T-helper 2 cell treated with Interferon-gamma antibody and Interleukin-4, amounts not matched to agents 100 ng/mL and 5 ng/mL, for 36 hours (primary cell): ENCODE data around the gene TSHZ2. TPM values are rescaled to one million over a fixed set of nuclear protein-coding genes. Genes with fewer than 3 reads are reported as not detected.
"Not testable (repeated sequence)": the region's sequence is repeated elsewhere in the genome, so short reads cannot be mapped to it uniquely, and the experiment has no call there.

Source experiments
- intact Hi-C: fragments of 100-400 bp; cut with micrococcal nuclease; formaldehyde crosslinking; loops from one replicate; pipeline ENCODE4 v1.15.1; 2023
- total RNA-seq: library from RNA; stranded (reverse); gene quantifications from 2 replicates; pipeline ENCODE4 v1.2.3, GENCODE V29; 2022

TSHZ2 gene
- total RNA-seq, 1 donor from 2014 or later = 2.5 TPM

DNA sequence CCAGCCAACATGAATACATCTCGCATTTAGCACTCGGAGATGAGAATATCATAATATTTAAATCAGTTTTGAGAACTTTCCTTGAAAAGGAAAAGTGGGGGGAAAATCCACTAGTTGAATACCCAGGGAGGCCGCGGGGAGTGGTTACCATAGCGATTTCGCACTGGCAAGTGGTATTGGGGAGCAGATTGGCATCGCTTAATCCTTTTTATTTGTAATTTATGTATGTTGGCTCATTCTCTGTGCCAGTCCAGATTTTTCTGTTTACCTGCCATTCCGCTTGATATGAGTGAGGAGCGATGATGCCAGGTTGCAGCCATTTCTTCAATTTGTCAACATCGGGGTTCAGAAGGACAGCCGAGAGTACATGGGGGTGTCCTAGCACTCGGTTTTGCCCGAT lies 329.7 kb downstream of the TSHZ2 start:
- intact Hi-C loops = no loop called here

DNA sequence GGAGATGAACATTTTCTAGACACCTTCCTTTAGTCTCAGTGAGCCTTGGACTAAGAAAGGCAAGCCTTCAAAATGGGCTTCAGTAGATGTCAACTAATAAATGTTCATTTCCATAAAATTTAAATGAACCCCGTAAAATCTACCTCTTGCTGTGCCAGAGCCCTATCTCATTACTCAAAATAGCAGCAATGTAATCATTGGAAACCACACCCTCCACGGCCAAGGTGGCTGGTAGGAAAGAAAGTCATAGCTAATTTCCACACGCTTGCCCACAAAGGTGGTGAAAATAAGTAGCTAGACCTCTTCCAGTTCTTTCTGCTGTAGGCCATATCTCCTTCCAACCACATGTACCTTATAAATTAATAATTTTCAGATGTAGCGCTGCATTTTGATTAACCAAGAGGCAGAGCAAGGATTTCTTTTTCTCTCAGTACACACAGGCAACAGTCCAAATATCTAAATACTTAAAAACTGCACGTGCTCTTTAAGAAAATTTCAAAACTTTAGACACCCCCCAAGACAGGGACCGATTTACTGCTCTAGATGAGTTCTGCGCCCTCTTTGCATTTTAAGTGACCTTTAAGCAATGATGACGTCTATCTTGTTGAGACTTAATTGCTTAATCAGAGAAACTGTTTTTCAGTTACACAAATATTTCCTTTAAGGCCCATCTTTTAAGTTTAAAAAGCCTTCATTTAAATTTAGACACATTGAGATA lies 330.7 kb downstream of the TSHZ2 start:
- intact Hi-C loops = no loop called here

DNA sequence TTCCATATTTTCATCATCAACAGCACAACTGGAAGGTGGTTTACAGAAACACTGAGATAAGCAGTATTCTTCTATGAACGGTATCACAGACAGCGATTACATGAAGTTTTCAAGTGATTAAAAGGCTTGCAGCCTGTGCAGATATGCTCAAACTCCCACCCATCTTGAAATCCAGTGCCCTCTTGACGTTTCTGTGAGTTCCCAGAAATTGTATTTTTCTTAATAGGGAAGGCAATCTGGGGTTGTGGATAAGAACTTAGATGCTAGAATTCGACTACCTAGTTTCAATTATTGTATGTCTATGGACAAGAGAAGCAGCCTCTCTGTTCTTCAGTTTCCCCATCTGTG lies 331.2 kb downstream of the TSHZ2 start:
- intact Hi-C loops = no loop called here

DNA sequence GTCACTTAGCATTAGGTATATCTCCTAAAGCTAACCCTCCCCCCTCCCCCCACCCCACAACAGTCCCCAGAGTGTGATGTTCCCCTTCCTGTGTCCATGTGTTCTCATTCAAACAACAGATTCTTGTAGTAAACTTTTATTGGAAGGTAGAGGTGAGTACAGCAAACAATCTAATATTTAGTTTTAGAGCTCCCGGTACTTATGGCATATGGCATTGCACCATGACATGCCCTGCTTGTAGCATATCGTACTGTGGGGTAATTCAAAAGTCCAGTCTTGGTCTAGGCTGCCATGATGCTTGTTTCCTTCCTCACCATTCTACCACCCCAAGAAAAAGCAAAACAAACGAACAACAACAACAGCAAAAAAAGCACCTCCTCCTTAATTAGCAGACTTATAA lies 332.0 kb downstream of the TSHZ2 start:
- intact Hi-C loops = no loop called here

DNA sequence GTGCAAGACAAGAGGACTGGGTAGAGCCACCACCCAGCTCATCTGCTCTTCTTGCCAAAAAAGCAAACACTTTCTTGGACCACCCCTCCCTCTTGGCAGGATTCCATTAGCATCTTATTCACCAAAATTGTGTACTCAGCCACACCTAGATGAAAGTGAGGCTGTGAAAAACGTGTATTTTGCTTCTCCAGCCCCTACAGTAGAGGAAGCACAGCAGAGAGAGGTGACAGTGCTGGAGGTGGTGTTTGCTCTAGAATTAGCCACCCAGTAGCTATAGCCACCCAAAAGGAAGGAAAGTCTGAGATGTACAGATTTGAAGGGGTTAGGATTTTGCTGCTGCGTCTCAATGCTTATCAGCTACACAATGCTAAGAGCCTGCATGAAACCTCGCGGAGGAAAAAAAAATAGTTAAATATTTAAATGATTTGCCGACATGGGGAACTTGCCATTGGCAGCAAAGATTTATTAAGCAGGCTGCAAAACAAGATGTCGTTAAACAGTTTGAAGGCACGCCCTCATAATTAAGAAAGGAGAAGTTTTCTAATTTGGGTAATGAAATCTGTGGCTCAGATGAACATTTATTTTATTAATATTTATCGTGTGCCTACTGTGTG lies 334.1 kb downstream of the TSHZ2 start:
- intact Hi-C loops = no loop called here

DNA sequence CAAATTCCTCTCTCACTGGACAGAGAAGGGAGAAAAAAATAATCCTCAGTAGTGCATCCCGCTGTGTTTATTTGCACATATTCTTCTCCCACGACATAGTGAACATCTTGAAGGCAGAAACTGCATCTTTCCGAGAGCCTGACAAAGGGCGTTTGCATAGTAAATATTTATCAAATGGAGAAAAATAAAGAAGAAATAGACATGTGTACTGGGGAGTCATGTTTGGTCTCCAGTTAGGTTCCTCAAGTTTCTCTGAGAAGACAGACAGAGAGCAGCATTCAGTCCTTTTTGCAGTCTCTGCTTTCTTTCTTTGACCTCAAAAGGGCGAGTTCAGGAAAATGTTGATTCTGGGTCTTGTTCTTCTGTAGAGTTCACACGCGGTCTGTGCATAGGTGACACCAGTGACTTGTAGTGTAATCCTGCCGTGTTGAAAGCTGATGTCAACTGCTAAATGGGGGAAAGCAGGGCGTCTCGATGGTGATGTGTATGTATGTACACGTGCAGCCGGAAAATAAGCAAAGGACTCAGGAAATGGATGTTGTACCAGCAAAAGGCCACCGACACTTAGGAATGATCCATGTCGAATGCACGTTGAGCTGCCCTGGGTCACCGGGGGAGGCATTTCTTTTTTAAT lies 335.9 kb downstream of the TSHZ2 start:
- intact Hi-C loops = no loop called here

DNA sequence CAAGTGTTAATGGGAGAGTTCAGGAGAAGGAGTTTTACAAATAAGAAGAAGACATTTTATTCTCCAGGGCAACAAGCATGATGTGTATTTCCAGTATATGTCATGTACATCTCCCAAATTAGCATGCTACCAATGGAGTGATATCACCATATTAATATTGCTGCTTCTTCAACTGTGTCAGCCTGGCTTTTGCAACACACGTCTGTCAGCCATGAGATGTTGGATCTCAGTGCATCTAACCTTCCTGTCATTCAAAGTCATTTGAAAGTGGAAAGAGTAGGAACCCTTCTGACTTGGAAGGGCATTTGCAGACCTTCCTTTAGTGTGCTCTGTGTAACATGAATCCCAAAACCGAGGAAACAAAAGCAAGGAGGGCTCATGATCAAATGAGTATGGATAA lies 337.4 kb downstream of the TSHZ2 start:
- intact Hi-C loops = no loop called here

DNA sequence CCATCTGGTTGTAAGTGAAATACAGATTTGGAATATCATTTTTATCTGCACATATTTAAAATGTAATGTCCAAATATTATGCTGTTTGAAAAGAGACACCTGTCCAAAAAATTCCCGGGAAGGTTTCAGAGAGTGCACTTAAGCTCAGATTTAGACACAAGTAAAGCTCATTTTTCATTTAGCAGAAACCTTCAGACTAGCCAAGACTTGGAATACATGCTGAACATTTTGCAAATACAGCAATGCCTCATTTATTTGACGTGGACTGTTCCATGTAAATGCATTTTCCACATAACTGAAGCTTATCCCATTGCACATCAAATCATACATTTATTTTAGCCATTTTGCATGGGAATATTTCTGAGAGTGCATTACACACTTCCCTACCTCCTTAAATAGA lies 340.8 kb downstream of the TSHZ2 start:
- intact Hi-C loops = no loop called here

DNA sequence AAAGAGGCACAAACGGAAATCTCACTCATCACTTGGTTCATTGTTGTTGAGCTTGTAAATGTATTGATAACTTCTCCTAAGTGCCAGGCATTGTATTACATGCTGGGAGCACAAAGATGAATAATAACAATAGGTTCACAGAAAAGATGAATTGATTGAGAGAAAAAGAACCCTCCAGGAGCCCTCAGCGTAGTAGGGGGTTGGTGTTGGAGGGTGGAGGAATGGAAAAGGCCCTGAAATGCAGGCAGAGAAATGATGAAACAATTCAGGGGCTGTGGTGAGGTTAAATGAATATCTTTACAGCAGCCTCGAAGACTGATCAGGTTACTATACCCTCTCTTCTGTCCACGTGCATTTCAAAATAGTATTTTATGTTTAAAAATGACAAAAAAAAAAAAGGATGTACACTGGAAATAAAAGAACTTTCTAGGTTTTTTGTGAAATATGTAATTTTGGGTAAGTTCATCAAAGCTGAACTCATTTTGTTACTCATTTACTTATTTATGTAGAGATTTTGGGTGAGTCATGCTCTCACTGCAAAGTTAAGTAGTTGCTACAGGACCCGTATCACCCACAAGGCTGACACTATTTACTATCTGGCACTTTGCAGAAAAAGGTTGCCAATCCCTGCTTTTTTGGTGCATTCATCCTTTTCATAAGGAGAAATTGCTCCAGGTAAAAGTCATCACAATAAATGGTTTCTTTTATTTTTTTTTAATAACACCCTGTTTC lies 344.2 kb downstream of the TSHZ2 start:
- intact Hi-C loops = no loop called here

DNA sequence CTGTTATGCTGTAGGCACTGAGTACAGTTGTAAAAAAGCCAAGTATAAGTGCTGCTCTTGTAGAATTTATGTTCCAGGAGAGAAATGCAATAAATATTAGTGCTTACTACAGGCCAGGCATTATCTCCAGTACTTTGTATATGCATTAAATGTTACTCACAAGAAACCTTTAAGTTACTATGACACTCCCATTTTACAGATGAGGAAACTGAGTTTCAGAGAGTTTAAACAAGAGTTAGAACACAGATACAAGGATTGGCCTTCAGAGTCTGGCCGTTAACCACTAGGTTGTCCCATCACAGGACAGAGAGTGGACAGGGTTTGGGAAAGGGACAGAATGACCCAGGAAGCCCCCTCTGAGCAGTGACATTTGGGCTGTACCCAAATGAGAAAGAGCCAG lies 347.0 kb downstream of the TSHZ2 start:
- intact Hi-C loops = no loop called here

DNA sequence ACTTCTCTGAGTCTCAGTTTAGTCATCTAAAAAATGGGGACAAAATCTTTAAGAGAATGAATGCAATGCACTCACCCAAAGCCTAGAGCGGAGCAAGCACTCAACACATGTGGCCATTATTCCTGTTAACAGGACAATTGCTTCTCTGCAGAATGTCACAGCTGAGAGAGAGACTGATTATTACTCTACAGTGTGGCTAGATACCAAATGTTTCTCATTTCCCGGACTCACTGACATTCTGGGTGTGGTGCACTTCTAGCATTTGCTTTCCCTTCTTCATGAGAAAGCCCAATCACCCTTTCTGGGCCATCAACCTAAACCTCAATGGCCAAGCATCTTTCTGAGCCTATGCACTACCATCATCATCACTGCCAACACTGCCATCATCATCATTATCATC lies 347.6 kb downstream of the TSHZ2 start:
- intact Hi-C loops = no loop called here

DNA sequence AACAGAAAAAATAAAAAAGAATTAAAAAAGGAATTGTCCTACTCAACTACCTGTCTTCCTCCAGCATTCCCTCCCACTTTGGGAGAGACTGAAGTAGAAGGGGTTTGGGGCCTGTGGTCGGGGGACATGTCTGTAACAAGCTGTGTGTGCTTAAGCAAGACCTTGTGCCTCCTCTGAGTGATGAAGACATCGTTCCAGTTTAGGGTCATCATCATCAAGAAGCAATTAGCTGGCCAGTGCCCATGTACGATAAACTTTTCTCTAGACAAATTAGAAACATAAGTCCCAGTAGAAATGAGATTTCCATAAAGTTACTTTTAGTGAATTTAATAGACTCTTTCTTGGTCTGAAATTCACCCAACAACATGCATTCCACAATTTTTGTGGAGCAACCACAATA lies 348.5 kb downstream of the TSHZ2 start:
- intact Hi-C loops = no loop called here

DNA sequence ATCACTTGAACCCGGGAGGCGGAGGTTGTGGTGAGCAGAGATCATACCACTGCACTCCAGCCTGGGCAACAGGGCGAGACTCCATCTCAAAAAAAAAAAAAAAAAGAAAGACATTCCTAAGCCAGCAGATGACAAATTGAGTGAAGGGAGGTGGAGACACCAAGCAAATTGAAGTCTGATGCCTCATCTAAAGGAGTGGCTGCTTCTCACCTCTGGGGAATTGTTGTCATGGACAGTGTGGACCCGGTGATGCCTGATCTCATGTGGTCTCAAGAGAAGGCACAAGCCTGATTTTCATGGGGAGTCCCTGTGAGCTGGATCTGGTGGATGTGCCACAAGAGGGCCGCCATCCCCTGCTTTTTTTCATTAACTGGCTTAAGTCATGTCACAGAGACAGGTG lies 349.4 kb downstream of the TSHZ2 start:
- intact Hi-C loops = no loop called here

DNA sequence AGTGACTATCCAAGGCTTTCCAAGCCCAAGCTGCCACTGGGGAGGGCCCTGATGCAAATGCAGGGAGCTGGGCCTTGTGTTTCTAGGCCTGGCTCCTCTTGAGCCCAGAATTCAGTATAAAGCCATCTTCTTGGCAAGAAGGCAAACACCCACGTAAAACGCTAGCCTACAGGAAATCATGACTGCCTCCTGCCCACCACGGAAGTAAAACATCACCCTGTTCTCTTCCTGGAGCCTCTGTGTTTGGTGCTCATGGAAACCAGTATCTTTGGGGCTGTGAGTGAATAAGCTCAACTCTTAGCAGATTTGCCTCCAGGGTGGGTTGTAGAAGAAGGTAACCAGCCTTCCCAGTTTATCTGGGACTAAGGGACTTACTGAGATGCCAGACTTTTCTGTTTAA lies 350.5 kb downstream of the TSHZ2 start:
- intact Hi-C loops = no loop called here

DNA sequence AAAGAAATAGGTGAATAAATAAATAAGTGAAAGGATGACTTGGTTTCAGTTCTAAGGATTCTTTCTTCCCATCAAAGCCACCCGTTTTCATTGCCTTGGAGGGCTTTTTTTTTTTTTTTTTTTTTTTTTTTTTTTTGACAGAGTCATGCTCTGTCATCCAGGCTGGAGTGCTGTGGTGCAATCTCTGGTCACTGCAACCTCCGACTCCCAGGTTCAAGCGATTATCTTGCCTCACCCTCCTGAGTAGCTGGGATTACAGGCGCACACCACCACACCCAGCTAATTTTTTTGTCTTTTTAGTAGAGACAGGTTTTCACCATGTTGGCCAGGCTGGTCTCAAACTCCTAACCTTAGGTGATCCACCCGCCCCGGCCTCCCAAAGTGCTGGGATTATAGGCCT lies 351.3 kb downstream of the TSHZ2 start:
- intact Hi-C loops = not testable (repeated sequence)

DNA sequence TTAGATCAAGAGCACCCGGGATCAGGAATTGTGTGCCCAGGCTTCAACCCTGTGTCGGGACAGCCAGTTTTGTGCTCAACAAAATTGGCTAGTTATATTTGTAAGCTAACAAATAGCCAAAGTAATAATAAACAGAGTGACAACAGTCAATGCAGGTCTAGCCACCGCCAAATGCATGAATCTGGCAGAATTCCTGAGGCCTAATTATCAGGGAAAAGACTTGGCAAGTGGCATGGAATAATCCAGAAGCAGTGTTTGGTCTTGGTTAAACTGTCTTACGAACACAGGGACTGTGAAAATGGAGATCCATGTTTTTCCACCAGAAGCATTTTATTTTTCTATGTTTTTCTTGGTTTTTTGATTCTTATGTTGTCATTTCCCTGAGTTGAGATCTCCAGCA lies 352.7 kb downstream of the TSHZ2 start:
- intact Hi-C loops = no loop called here

DNA sequence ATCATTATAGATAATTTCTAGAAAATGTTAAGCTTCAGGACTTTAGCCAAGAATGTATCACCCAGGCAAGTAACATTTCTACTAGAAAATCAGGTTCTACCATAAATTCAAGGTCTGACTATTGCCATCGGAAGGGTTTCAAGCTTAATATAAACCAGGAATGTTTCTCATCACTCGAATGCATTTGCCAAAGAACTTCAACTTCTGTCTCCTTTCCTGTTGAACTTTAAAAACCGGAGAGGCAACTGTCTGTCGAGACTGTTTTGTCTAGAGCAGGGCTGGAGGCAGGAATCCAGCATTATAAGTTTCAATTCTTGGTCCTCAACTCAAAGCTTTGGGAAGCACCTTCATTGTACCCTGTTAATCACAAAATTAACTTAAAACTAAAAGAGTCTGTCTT lies 356.8 kb downstream of the TSHZ2 start:
- intact Hi-C loops = no loop called here

DNA sequence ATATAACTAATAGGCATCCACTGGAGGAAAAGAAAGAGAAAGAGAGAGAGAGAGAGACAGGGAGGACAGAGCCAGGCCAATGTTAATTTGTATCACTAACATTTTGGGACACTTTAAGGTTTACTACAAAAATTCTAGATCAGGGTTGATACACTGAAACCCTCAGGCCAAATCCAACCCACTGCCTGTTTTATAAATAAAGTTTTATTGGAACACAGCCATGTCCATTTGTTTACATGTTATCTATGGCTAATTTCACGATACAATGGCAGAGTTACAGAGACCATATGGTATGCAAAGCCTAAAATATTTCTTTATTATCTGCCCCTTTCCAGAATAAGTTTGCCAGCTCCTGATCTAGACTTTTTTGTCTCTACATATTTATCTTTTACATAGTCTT lies 357.6 kb downstream of the TSHZ2 start:
- intact Hi-C loops = no loop called here

DNA sequence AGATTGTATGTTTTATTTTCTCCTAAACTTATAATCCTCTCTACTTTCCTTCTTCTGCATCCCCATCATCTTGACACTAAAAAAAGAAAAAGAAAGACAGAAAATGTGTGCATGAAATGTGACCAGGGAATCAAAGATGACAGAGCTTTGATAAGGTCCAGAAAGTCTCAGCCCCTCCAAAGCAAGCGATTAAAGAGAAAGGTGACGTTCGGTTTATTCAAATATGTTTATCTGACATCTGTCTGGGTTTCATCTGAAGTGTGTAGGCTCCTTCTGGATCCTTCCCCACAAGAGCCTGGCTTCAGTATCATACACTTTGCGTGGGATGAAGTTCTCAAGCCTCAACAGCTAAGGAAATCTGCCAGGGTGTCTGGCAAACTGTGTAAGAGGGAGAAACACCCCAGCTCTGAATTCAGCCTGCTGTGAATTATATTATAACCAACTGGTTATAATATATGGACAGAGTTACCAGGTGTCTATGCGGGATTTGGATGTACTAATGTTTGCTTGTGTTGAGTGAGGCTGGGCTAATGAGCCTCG lies 358.5 kb downstream of the TSHZ2 start:
- intact Hi-C loops = no loop called here

DNA sequence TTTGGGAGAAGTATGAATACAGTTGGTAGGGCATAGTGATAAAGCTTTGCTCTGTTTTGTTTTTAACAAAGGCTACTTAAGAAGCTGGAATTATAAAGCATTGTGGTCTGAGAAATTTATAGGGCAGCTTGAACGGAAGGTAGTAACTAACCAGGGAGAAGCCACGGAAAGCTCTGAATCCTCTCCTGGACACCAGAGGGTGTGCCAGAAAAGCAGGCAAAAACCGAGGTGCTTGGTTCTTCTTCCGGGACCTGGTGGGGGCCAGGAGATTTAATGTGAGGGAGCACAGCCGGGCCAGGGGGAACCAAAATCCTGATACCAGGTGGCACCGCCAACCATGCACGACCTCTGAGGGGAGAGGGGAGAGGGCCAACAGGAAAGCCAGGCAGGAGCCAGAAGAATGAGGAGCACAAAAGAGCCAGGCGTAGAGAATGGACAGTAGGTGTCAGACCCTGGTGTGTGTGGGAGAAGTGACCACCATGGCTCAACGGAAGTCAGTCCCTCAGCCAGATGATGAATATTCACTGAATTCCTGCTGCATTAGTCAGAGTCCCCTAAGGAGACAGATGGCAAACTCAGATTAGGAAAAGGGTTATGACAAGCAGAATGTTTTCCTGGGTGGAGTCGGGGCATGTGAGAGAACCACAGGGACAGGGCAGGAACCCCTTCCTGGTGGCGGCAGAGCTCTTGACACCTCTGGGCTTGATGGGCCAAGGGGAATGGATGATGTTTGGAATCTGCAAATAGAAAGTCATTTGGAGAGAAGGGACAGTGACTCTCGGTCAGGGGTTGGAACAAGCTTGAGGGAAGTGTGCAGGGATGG lies 359.2 kb downstream of the TSHZ2 start:
- intact Hi-C loops = no loop called here
